ENCODE measurements around the gene COL26A1.

- TF ChIP-seq CTCF (IDR thresholded peaks at IDR 0.05) = no peak
- TF ChIP-seq POLR2AphosphoS5 (IDR thresholded peaks at IDR 0.05) = no peak
- TF ChIP-seq POLR2A (IDR thresholded peaks at IDR 0.05) = no peak
- no peak for TF ChIP-seq EP300 (IDR thresholded peaks at IDR 0.05; ENCODE audit: low read depth)
Observed at GRCh38 chr7:101367676-101368075, 5.0 kb downstream of the COL26A1 start.

Data from transverse colon (tissue), 4 donors.